GM18907 (cell line): Measurements from ENCODE around the gene PRRX2.

Source experiments
- ATAC-seq: cut with Tn5 transposase; IDR thresholded peaks from one replicate; pipeline ENCODE4 v1.9.1; 2021; ENCODE audit warnings: mild to moderate bottlenecking, moderate library complexity; ENCODE audit not compliant: unreplicated experiment

The PRRX2 gene

GRCh38 chr9:129676975-129677374 lies 11.5 kb downstream of the PRRX2 start:
- no peak for ATAC-seq

DNA sequence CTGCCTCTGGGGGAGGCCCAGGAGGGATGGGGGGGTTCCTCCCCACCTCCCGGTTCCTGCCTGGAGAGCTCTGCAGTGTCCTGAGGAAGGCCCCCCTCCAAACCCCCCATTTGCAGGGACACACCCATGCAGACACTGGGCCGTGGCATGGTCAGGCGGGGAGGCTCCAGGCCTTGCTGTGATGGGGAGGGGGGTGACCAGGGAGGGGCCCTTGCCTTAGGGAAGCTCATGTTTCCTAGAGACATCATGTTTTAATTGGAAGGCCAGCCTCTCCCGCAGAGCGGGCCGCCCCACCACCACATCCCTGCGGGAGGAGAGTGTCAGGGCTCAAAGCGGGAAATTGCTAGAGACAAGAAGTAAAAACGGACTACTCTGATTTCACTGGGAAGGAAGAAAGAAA lies 12.0 kb downstream of the PRRX2 start:
- no peak for ATAC-seq

DNA sequence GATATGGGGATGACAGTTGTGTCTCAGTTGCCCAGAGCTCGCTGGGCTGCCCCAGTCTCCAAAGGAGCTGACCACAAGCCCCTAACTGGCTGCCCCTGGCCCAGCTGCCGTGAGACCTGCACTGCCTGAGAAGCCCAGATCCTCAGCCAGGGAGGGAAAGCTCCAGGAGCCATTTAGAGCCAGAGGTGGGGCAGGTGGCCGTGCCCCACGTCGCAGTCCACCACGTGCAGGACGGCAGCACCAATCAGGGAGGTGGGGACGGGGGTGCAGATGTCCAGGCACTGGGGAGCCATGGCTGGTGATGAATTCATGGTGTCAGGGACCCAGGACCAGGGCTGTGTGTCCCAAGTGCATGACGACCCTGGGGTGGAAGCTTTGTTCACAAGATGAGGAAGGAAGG lies 13.4 kb downstream of the PRRX2 start:
- no peak for ATAC-seq

DNA sequence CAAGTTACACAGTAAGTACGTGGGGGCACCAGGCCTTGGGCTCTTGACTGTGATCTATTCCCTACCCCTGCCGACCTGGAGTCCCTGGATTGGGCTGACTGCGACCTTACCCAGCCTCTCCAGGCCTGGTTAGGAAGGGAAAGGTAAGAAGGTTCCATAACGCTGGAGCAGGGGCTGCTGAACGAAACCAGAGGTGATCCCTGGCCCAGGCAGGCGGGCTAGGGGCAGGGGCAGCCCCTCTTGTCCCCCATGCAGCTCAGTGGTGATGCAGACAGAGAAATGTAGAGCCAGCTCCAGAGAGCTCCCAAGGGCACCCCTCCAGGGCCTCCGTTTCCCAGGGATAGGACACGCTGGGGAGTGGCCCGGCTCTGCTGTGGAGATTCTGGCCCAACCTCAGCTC lies 14.1 kb downstream of the PRRX2 start:
- ATAC-seq = no peak

GRCh38 chr9:129681924-129682323 lies 16.5 kb downstream of the PRRX2 start:
- ATAC-seq = no peak

DNA sequence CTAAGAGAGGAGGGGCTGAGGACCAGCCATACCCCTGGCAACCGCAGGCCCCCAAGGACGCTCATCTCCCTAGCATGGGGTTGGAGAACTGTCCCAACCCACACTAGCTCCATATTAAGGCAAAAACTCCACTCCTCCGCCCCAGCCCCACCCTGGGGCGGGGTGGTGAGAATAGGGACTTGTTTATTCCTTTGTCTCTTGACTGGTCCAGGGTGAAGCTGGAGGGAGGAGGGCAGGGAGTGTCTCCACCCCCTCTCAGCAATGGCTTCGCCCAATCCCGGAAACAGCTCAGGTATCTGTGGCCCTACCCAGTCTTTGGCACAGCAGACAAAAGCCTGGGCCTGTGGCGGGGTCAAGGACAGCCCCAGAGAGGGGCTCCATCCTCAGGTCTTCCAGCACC lies 16.9 kb downstream of the PRRX2 start:
- ATAC-seq = no peak

DNA sequence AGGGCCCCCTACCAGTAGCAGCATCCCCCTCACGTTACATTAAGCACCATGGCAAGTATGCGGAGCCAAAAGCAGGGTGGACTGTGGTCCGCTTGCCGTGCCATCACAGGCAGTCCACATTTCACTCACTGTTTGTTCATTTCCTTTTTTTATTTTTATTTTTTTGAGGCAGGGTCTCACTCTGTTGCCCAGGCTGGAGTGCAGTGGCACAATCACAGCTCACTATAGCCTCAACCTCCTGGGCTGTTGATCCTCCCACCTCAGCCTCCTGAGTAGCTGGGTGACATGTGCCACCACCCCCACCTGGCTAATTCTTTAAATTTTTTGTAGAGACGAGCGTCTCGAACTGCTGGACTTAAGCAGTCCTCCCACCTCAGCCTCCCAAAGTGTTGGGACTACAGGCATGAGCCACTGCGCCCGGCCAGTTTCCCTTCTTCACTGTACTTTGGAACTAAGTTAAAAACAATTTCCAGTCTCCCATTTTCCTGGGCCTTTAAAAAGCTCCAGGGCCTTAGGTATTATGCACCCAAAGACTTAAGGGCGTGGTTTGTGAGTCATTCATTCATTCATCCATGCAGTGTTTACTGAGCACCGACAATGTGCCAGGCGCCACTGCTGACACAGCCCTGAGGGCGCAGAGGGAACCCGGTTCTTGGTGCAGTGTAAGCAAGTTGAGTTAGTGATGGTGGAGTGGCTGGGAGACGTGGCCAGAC lies 19.9 kb downstream of the PRRX2 start:
- no peak for ATAC-seq

GRCh38 chr9:129685933-129686259 lies 20.4 kb downstream of the PRRX2 start:
- ATAC-seq = no peak

DNA sequence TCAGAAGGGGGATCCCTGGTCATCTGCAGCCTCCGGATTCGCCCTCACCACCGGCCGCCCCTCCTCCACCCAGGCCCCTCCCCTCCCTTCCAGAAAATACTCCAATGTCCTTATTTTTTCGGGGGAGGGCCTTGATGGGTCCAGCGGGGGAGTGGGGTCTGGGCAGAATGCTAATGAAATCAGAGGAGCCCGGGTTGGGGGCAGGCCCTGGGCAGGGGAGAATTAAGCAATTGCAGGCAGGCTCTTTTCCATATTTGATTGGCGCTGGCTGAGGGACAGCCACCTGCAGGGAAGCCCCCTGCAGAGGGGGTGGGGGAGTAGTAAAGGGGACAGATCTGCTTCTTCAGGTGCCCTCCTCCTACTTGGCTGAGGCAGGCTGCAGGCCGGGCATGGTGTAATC lies 21.3 kb downstream of the PRRX2 start:
- no peak for ATAC-seq

GRCh38 chr9:129687391-129687790 lies 21.9 kb downstream of the PRRX2 start:
- no peak for ATAC-seq

- no peak for ATAC-seq
Measured at GRCh38 chr9:129688285-129689043, 23.0 kb downstream of the PRRX2 start.

DNA sequence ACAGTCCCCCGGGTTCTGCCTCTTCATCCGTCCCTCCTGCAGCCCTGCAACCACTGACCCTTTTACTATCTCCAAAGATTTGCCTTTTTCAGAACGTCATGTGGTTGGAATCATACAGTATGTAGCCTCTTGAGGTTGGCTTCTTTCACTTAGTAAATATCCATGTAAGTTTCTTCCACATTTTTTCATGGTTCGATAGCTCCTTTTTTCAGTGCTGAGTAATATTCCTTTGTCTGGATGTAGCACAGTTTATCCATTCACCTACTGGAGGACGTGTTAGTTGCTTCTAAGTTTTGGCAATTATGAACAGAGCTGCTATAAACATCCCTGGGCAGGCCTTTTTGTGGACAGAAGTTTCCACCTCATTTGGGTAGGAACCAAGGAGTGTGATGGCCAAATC lies 27.1 kb downstream of the PRRX2 start:
- ATAC-seq = no peak

GRCh38 chr9:129693741-129694140 lies 28.3 kb downstream of the PRRX2 start:
- no peak for ATAC-seq

DNA sequence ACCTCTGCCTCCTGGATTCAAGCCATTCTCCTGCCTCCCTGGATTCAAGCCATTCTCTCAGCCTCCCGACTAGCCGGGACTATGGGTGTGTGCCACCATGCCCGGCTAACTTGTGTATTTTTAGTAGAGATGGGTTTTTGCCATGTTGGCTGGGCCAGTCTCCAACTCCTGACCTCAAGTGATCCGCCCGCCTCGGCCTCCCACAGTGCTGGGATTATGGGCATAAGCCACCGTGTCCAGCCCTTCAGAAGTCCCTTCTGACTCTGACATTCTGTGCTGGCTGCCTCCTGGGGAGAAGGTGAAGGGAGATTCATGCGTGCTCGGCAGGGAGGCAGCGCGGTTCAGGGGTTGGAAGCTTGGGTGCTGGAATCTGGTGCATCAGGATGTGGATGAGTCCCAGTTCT lies 28.8 kb downstream of the PRRX2 start:
- no peak for ATAC-seq

GRCh38 chr9:129695870-129696269 lies 30.4 kb downstream of the PRRX2 start:
- no peak for ATAC-seq

GRCh38 chr9:129696944-129697655 lies 31.7 kb downstream of the PRRX2 start:
- no peak for ATAC-seq

- ATAC-seq = no peak
Measured at GRCh38 chr9:129697656-129698253, 32.3 kb downstream of the PRRX2 start.

DNA sequence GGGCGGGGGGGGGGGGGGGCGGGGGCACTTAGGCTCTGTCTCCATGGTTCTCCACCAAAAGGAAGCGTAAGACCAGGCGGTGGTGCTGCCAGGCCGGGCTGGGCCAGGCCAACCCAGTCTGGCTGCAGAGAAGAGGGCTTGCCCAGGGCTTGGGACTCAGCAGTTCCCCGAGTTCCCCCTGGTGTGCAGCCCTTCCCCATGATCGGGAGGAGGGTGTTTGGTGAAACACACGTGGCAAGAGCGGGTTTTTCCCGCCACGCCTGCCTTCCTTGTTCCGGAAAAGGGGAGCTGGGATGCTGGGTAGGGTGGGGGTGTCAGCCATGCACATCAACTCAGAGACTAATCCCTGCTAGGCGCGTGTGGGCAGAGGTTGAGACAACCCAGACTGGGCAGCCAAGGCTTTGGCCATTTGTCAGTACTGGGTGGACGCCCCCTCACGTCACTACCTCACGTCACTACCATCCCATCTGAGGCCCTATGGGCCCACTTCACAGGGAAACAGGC lies 32.9 kb downstream of the PRRX2 start:
- no peak for ATAC-seq

DNA sequence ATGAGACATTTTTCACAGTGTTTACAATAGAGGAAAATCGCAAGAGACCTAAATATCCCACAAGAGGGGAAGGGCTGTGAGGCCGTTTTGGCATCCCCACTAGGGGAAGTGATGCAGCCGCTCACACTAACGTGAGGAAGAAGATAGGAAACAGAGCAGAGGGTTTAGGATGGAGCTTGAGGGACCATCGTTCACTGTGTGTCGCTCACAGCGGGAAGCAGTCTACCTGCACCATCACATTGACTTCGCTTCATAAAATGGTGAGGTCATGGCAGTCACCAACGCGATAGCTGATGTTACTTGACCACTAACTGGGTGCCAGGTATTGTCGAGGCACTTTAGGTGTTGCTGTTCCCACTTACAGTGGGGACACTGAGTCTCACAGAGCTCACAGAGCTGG lies 35.6 kb downstream of the PRRX2 start:
- ATAC-seq = no peak

DNA sequence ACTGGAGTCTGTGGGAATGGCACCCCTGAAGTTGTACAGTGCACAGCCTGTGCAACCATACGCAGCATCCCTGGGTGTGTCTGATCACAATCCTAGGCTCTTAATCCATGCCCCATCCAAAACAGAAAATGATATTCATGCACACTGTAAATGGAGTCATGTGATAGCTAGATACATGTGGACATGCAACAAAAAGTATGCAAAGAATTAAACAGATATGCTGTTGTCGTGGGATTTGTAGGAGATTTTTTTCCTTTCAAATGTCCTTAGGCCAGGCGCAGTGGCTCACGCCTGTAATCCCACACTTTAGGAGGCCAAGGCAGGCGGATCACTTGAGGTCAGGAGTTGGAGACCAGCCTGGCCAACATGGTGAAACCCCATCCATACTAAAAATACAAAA lies 36.1 kb downstream of the PRRX2 start:
- no peak for ATAC-seq
